SK-N-MC (cell line): Measurements from ENCODE around the gene ZNF664.
"Not testable (repeated sequence)": the region's sequence is repeated elsewhere in the genome, so short reads cannot be mapped to it uniquely, and the experiment has no call there.

Experiments
- DNase-seq: peaks from one replicate; pipeline ENCODE4 v3.0.0-alpha.2; 2011; ENCODE audit warnings: low read depth, low spot score
- H3K27ac ChIP-seq: fragments of 200-600 bp; sonication (generic); 2 replicates; pipeline ENCODE4 v1.5.1; 2016; ENCODE audit warnings: mixed run types
- H3K36me3 ChIP-seq: fragments of 200-600 bp; sonication (generic); 2 replicates; pipeline ENCODE4 v1.6.1; 2017; ENCODE audit warnings: antibody characterized with exemption, low read length, mixed read lengths; ENCODE audit not compliant: insufficient read depth
- H3K4me3 ChIP-seq: fragments of 200-600 bp; sonication (generic); 2 replicates; pipeline ENCODE4 v1.5.1; 2016
- H3K9ac ChIP-seq: fragments of 200-600 bp; sonication (generic); 2 replicates; pipeline ENCODE4 v1.8.0; 2017; ENCODE audit warnings: mixed run types, mixed read lengths; ENCODE audit not compliant: insufficient read length
- H3K9me3 ChIP-seq: fragments of 200-600 bp; sonication (generic); 2 replicates; pipeline ENCODE4 v1.6.1; 2017; ENCODE audit warnings: low read depth, mild to moderate bottlenecking, antibody characterized with exemption, low read length, moderate library complexity, mixed read lengths
- EZH2 ChIP-seq: fragments of 200-600 bp; sonication (generic); IDR thresholded peaks from one replicate; pipeline ENCODE4 v1.6.1; 2017; ENCODE audit warnings: antibody characterized with exemption
- FOXP2 ChIP-seq: optimal IDR thresholded peaks from 2 replicates; pipeline ENCODE3; 2011; ENCODE audit warnings: mild to moderate bottlenecking, moderate library complexity; ENCODE audit not compliant: insufficient read depth; ENCODE audit errors: extremely low read length, control extremely low read depth
- POLR2AphosphoS5 ChIP-seq: IDR thresholded peaks from 2 replicates; pipeline ENCODE4 v1.6.1; 2012; ENCODE audit warnings: mild to moderate bottlenecking, low read depth, low read length, borderline replicate concordance

The ZNF664 gene

DNA sequence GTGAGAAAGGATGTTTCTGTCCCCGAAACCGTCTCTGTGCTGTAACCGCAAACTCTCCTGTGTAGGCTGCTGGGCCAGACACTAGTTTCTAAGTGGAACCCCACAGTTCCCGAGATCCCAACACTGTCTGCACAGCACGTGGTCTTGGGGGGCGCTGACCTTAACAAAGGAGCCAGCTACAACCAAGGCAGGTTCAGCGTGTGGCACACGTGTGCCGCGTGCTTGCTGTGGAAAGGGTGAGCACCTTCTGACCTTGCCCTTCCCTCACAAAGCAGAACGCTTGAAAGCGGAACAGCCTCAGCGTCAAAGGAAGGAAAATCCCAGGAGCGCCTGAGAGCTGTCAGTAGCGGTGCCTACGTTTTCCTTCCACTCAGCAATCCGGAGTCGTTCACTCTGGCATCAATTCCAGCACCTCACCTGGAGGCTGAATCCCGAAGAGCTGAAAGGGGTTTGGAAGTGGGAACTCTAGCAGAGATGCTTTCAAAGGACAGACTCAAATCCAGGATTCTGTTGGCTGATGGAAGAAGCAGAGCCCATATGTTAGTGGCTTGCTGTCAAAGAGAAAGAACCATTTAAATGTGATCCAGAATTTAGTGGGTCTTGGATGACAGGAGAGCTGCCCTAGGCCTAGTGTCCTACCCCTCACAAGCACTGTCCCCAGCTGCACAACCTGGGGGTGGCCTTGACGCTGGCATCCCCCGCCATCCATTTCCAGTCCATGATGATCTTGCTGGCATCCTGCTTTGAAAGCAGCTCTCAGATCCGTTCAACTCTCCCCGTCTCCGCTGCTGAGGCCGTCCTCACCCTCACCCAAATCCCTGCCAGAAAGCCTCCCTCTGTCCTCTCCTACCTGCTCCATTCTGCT lies 27.5 kb upstream of the ZNF664 start:
- Histone ChIP-seq H3K4me3 (no peak overlapping the region), H3K9ac (no peak overlapping the region), H3K27ac (no peak overlapping the region), H3K9me3 (no peaks in the 10 kb centered on the region), H3K36me3 (peaks cover 13% of the 10 kb centered on the region; the same call in 1 of the 2 replicates)
- DNase-seq: no peak
- TF ChIP-seq EZH2 (no peak), FOXP2 (no peak), POLR2AphosphoS5 (no peak)

DNA sequence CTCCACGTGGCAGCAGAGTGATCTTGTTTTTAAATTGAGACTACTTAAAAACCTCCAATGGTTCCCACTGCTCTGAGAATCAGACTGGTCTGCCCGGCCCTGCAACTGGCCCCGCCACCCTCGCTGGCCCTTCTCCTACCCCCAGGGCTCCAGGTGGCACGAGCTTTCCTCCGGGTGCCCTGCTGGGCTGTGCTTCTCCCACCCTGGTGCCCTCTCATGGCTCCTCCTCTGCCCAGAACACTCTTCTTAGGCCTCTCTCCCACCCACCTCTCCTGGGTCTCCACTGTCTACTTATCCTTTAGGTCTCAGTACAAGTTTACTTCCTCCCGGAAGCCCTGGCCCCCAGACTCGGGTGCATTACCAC lies 26.9 kb upstream of the ZNF664 start:
- Histone ChIP-seq H3K9me3 (no peaks in the 10 kb centered on the region), H3K27ac (no peak overlapping the region), H3K4me3 (no peak overlapping the region), H3K9ac (no peak overlapping the region), H3K36me3 (peaks cover 13% of the 10 kb centered on the region; the same call in 1 of the 2 replicates)
- TF ChIP-seq FOXP2: no peak
- TF ChIP-seq EZH2: no peak
- no peak for TF ChIP-seq POLR2AphosphoS5
- DNase-seq: no peak

DNA sequence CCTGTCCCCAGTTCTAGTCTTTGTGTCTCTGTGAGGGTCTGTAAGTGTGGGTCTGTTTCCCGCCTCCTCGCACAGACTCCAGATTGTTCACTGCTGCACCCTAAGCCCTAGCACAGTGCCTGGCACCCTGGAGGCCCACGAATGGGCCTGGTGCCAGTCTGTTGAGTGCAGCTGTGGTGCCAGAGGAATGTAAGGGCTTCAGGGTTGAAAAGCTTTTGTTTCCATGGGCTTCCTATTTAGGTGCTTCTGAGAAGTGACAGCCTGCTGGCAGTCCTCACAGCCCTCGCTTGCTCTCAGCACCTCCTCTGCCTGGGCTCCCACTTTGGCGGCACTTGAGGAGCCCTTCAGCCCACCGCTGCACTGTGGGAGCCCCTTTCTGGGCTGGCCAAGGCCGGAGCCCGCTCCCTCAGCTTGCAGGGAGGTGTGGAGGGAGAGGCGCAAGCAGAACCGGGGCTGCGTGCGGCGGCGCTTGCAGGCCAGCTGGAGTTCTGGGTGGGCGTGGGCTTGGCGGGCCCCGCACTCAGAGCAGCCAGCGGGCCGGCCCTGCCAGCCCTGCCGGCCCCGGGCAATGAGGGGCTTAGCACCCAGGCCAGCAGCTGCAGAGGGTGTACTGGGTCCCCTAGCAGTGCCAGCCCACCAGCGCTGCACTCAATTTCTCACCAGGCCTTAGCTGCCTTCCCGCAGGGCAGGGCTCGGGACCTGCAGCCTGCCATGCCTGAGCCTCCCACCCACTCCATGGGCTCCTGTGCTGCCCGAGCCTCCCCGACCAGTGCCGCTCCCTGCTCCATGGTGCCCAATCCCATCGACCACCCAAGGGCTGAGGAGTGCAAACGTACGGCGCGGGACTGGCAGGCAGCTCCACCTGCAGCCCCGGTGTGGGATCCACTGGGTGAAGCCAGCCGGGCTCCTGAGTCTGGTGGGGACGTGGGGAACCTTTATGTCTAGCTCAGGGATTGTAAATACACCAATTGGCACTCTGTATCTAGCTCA lies 26.2 kb upstream of the ZNF664 start:
- H3K4me3 ChIP-seq, H3K9ac ChIP-seq, H3K9me3 ChIP-seq, H3K27ac ChIP-seq, DNase-seq: not testable (repeated sequence)
- peaks cover 10% of the 10 kb centered on the region; the same call in 1 of the 2 replicates for H3K36me3 ChIP-seq

DNA sequence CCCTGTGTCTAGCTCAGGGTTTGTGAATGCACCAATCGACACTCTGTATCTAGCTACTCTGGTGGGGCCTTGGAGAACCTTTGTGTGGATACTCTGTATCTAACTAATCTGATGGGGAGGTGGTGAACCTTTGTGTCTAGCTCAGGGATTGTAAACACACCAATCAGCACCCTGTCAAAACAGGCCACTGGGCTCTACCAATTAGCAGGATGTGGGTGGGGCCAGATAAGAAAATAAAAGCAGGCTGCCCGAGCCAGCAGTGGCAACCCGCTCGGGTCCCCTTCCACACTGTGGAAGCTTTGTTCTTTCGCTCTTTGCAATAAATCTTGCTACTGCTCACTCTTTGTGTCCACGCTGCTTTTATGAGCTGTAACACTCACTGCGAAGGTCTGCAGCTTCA lies 25.5 kb upstream of the ZNF664 start:
- not testable (repeated sequence) for H3K4me3 ChIP-seq, H3K9me3 ChIP-seq, H3K27ac ChIP-seq, DNase-seq, H3K36me3 ChIP-seq, H3K9ac ChIP-seq

DNA sequence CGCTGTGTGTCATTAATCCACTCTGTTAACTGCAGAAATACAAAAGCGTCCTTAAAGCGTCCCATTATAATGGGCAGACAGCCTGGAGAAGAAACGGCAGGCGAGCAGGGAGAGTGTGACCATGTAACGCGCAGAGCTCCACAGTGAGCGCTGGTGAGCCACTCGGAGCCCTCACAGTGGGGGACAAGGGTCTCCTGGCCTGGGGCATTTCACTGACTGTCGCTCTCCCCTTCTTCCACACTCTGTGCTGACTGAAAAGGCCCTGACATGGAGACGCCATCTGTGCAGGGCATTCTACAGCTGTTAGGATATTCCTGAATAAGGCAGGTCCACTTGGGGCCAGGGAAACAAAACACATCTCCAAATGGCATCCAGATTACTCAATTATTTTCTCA lies 24.6 kb upstream of the ZNF664 start:
- Histone ChIP-seq H3K27ac (no peak overlapping the region), H3K9me3 (no peaks in the 10 kb centered on the region), H3K36me3 (no peaks in the 10 kb centered on the region), H3K4me3 (no peak overlapping the region), H3K9ac (no peak overlapping the region)
- TF ChIP-seq FOXP2 (no peak), POLR2AphosphoS5 (no peak), EZH2 (no peak)
- no peak for DNase-seq

DNA sequence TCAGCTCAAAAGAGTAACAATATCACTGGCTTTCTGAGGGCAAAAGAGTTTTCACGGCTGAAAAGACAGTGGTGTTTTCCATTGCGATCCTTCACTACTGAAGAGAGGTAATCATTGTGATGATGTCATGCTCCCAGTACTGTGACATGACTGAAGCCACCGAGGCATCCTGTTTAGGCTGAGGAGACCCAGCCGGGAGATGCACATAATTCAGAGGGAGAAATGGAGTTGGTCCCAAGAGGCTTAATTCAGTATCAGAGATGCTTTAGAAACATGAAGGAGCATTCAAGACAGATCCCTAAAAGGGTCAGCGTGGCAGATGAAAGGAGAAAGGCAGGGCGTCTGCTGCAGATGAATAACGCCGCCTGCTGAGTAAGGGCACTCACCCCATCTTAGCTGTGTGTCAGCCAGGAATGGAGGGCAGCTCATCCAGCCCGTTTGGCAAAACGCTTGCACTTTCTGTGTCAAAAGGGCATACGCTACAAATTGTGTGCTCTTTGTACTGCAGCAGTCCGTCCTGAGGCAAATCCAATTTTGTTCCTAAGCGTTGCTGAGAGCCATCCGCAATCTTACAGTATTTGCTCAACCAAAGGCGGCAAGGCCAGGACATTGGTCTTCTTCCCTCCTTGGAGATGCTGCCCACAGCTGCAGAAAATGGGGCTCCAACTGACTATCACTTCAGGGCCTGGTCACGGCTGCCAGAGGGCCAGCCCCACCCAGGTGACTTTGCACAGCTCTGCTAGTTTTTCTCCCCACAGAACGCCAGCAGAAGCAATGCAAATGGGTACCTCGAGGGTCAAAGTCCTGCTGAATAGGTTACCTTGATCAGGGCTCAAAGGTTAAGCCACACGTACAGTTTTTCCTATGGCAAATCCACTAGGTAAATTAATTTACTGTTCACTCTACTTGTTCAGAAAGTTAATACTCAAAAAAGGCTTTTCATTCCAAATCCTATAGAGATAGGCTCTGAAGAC lies 23.9 kb upstream of the ZNF664 start:
- Histone ChIP-seq H3K4me3 (no peak overlapping the region), H3K9me3 (no peaks in the 10 kb centered on the region), H3K27ac (no peak overlapping the region), H3K36me3 (no peaks in the 10 kb centered on the region), H3K9ac (no peak overlapping the region)
- no peak for TF ChIP-seq EZH2
- no peak for TF ChIP-seq FOXP2
- no peak for TF ChIP-seq POLR2AphosphoS5
- DNase-seq: no peak

DNA sequence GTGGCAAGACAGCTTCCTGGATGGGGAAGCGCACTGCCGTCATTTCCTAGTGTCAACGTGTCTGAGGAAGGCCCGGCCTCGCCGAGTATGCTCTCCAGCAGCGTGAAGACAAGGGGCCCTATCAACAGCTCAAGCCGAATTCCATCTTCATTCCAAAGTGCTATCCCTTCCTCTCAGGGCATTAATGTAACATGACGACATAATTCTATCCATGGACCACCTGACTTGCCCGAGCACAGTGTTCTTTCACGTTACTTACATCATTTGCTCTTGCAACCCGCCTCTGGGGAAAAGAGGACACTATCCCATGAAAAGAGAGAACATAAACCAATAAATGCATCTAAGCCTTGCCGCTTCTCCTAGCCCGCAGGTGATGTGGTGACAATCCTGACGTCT lies 23.2 kb upstream of the ZNF664 start:
- H3K9ac ChIP-seq: no peak overlapping the region
- H3K4me3 ChIP-seq: no peak overlapping the region
- H3K9me3 ChIP-seq: no peaks in the 10 kb centered on the region
- H3K27ac ChIP-seq: no peak overlapping the region
- no peaks in the 10 kb centered on the region for H3K36me3 ChIP-seq
- TF ChIP-seq POLR2AphosphoS5: no peak
- no peak for TF ChIP-seq EZH2
- no peak for TF ChIP-seq FOXP2
- no peak for DNase-seq
